Measurements from ENCODE around the gene GABRP.

GRCh38 chr5:170753311-170753710 is 30.2 kb upstream of the GABRP start:
- TF ChIP-seq CTCF (conservative IDR thresholded peaks at IDR 0.05; ENCODE audit: low read depth in 2 of 2) (no peak), REST (IDR thresholded peaks at IDR 0.05; ENCODE audit: unreplicated experiment) (no peak), EZH2phosphoT487 (IDR thresholded peaks at IDR 0.05; ENCODE audit: unreplicated experiment) (no peak), JUNB (IDR thresholded peaks at IDR 0.05; ENCODE audit: unreplicated experiment) (no peak), EZH2 (IDR thresholded peaks at IDR 0.05; ENCODE audit: low read depth, unreplicated experiment) (no peak), STAT1 (IDR thresholded peaks at IDR 0.05; ENCODE audit: unreplicated experiment) (no peak)

Data from GM23338 (cell line).